Epithelial cell of prostate (primary cell): Measurements from ENCODE around the gene LEFTY2.

Experiments used
- DNase-seq: peaks from one replicate; pipeline ENCODE4 v3.0.0-alpha.2; 2011; ENCODE audit warnings: low read depth, low spot score
- H3K27ac ChIP-seq: fragments of 450-650 bp; 2 replicates; pipeline ENCODE4 v1.5.1; 2017; ENCODE audit warnings: mild to moderate bottlenecking

The LEFTY2 gene

GRCh38 chr1:225887030-225887314 is 54.0 kb downstream of the LEFTY2 start:
- H3K27ac ChIP-seq, result no peak overlapping the region
- DNase-seq, result no peak
